SK-N-SH (cell line): Measurements from ENCODE around the gene LMNTD2. TPM values are rescaled to one million over a fixed set of nuclear protein-coding genes. Genes with fewer than 3 reads are reported as not detected.

ENCODE experiments used
- CTCF ChIA-PET: fragments of 300-600, 350-600 bp; formaldehyde crosslinking; extraction: SDS; loops from one replicate; lab custom pipeline; 2021; lab: Yijun Ruan, JAX
- POLR2A ChIA-PET: fragments of 350-600 bp; sonication (Branson Sonifier 250); formaldehyde crosslinking; extraction: SDS; loops from one replicate; lab custom pipeline; 2020; ENCODE audit warnings: antibody characterized with exemption, inconsistent platforms; lab: Yijun Ruan, JAX
- DNase-seq: peaks from one replicate; pipeline ENCODE4 v3.0.0; 2012
- H2AFZ ChIP-seq: fragments of 200-600 bp; sonication (generic); 2 replicates; pipeline ENCODE4 v1.8.1; 2016; ENCODE audit warnings: antibody characterized with exemption, mild to moderate bottlenecking, low read depth
- H3F3A ChIP-seq: fragments of 200-600 bp; sonication (generic); replicated peaks from 2 replicates; pipeline ENCODE3; 2016; ENCODE audit warnings: antibody characterized with exemption, mild to moderate bottlenecking; ENCODE audit not compliant: insufficient read depth
- H3K27ac ChIP-seq, 2 experiments: fragments of 200-500 bp in 1 of 2; fragments of 200-600 bp in 1 of 2; sonication (Bioruptor generic) in 1 of 2; sonication (generic), shearing (Covaris generic) in 1 of 2; 2 replicates each; pipeline versions ENCODE4 v1.5.1 to v1.6.1; 2014 to 2016; ENCODE audit warnings: low read depth in 2 of 2, inconsistent platforms in 1 of 2, low read length in 1 of 2, mild to moderate bottlenecking in 1 of 2, mixed read lengths in 1 of 2
- H3K27me3 ChIP-seq: fragments of 200-600 bp; sonication (generic), shearing (Covaris generic); 2 replicates; pipeline ENCODE4 v1.6.1; 2016; ENCODE audit warnings: mixed run types; ENCODE audit not compliant: insufficient read depth
- H3K36me3 ChIP-seq, 2 experiments: fragments of 200-500 bp in 1 of 2; fragments of 200-600 bp in 1 of 2; sonication (Bioruptor generic) in 1 of 2; sonication (generic) in 1 of 2; replicated peaks in 1 of 2; 2 replicates each; pipeline versions ENCODE3 to v1.5.1; 2014 to 2016; ENCODE audit warnings: low read length in 1 of 2, mild to moderate bottlenecking in 1 of 2; ENCODE audit not compliant: insufficient read depth in 2 of 2, control insufficient read depth in 1 of 2
- H3K4me1 ChIP-seq, 2 experiments: fragments of 200-500 bp in 1 of 2; fragments of 200-600 bp in 1 of 2; sonication (Bioruptor generic) in 1 of 2; sonication (generic), shearing (Covaris generic) in 1 of 2; 2 replicates each; pipeline versions ENCODE4 v1.5.1 to v1.6.1; 2014 to 2016; ENCODE audit warnings: low read depth in 1 of 2, low read length in 1 of 2, mixed run types in 1 of 2; ENCODE audit not compliant: insufficient read depth in 2 of 2, control insufficient read depth in 1 of 2
- H3K4me2 ChIP-seq: fragments of 200-600 bp; sonication (generic), shearing (Covaris generic); 2 replicates; pipeline ENCODE4 v1.6.1; 2017; ENCODE audit warnings: mixed run types
- H3K4me3 ChIP-seq, 2 experiments: fragments of 200-500 bp in 1 of 2; fragments of 200-600 bp in 1 of 2; sonication (Bioruptor generic) in 1 of 2; sonication (generic), shearing (Covaris generic) in 1 of 2; 2 replicates each; pipeline versions ENCODE4 v1.5.1 to v1.8.1; 2014 to 2016; ENCODE audit warnings: low read depth in 2 of 2, inconsistent platforms in 1 of 2, low read length in 1 of 2, mild to moderate bottlenecking in 1 of 2, mixed read lengths in 1 of 2, moderate library complexity in 1 of 2
- H3K79me2 ChIP-seq: fragments of 200-600 bp; sonication (generic); 2 replicates; pipeline ENCODE4 v1.8.1; 2017; ENCODE audit warnings: mild to moderate bottlenecking; ENCODE audit not compliant: insufficient read depth
- H3K9ac ChIP-seq: fragments of 200-600 bp; sonication (generic); 2 replicates; pipeline ENCODE4 v1.6.1; 2017; ENCODE audit warnings: mixed run types
- H3K9me2 ChIP-seq: fragments of 200-600 bp; sonication (generic); 2 replicates; pipeline ENCODE4 v1.6.1; 2017; ENCODE audit warnings: mixed run types
- H3K9me3 ChIP-seq: fragments of 200-600 bp; sonication (generic); 2 replicates; pipeline ENCODE4 v1.6.1; 2017; ENCODE audit warnings: mixed run types, mild to moderate bottlenecking, moderate library complexity
- H4K20me1 ChIP-seq: fragments of 200-600 bp; sonication (generic); 2 replicates; pipeline ENCODE4 v1.6.1; 2017; ENCODE audit warnings: mild to moderate bottlenecking, mixed run types; ENCODE audit not compliant: insufficient read depth
- ELF1 ChIP-seq: IDR thresholded peaks from 2 replicates; pipeline ENCODE4 v1.4.0; 2012
- EP300 ChIP-seq, 2 experiments: IDR thresholded peaks; 2 replicates each; pipeline versions ENCODE4 v1.4.0 to v1.6.1; 2012; ENCODE audit warnings: borderline replicate concordance in 1 of 2, low read depth in 1 of 2, low read length in 1 of 2
- FOSL2 ChIP-seq: IDR thresholded peaks from 2 replicates; pipeline ENCODE4 v1.4.0; 2012; ENCODE audit warnings: low read depth, mild to moderate bottlenecking, moderate library complexity, borderline replicate concordance
- FOXJ3 ChIP-seq: sonication (generic); formaldehyde crosslinking; IDR thresholded peaks from 2 replicates; pipeline ENCODE4 v1.5.1; 2020; ENCODE audit warnings: mild to moderate bottlenecking, missing genetic modification reagents
- FOXM1 ChIP-seq: IDR thresholded peaks from 2 replicates; pipeline ENCODE4 v1.4.0; 2012; ENCODE audit warnings: low read depth, mild to moderate bottlenecking
- GABPA ChIP-seq: IDR thresholded peaks from 2 replicates; pipeline ENCODE4 v1.4.0; 2012; ENCODE audit warnings: low read depth, mild to moderate bottlenecking
- GATA2 ChIP-seq: sonication (generic); formaldehyde crosslinking; IDR thresholded peaks from 2 replicates; pipeline ENCODE4 v1.5.0; 2020; ENCODE audit warnings: mild to moderate bottlenecking, missing genetic modification reagents
- JUND ChIP-seq: IDR thresholded peaks from 2 replicates; pipeline ENCODE4 v1.4.0; 2012
- MAX ChIP-seq: IDR thresholded peaks from 2 replicates; pipeline ENCODE4 v1.4.0; 2012; ENCODE audit warnings: low read depth
- NFIC ChIP-seq: IDR thresholded peaks from 2 replicates; pipeline ENCODE4 v1.4.0; 2012; ENCODE audit warnings: borderline replicate concordance
- NRF1 ChIP-seq: IDR thresholded peaks from 2 replicates; pipeline ENCODE4 v1.6.1; 2012; ENCODE audit warnings: low read depth, mild to moderate bottlenecking, low read length
- RAD21 ChIP-seq: IDR thresholded peaks from 2 replicates; pipeline ENCODE4 v1.6.1; 2012; ENCODE audit warnings: mild to moderate bottlenecking, low read length
- RCOR1 ChIP-seq: fragments of 150-350 bp; IDR thresholded peaks from 2 replicates; pipeline ENCODE4 v1.6.1; 2017; ENCODE audit warnings: antibody characterized with exemption, low read length
- REST ChIP-seq: IDR thresholded peaks from 2 replicates; pipeline ENCODE4 v1.6.1; 2012; ENCODE audit warnings: mild to moderate bottlenecking, low read depth, low read length, moderate library complexity
- RFX5 ChIP-seq: IDR thresholded peaks from 2 replicates; pipeline ENCODE4 v1.6.1; 2012; ENCODE audit warnings: mild to moderate bottlenecking, improper control_type of control experiment, low read length
- SIN3A ChIP-seq: IDR thresholded peaks from 2 replicates; pipeline ENCODE4 v1.6.1; 2012; ENCODE audit warnings: low read depth, mild to moderate bottlenecking, low read length, moderate library complexity, borderline replicate concordance
- SMC3 ChIP-seq: IDR thresholded peaks from 2 replicates; pipeline ENCODE4 v1.6.1; 2012; ENCODE audit warnings: low read depth, low read length, improper control_type of control experiment
- TAF1 ChIP-seq: IDR thresholded peaks from 2 replicates; pipeline ENCODE4 v1.6.1; 2012; ENCODE audit warnings: low read depth, mild to moderate bottlenecking, low read length, moderate library complexity, borderline replicate concordance
- TCF12 ChIP-seq: IDR thresholded peaks from 2 replicates; pipeline ENCODE4 v1.4.0; 2012
- TEAD4 ChIP-seq: IDR thresholded peaks from 2 replicates; pipeline ENCODE4 v1.4.0; 2012; ENCODE audit warnings: mild to moderate bottlenecking, borderline replicate concordance; ENCODE audit not compliant: insufficient read depth
- USF1 ChIP-seq: IDR thresholded peaks from 2 replicates; pipeline ENCODE4 v1.4.0; 2012; ENCODE audit warnings: low read depth, borderline replicate concordance
- USF2 ChIP-seq: fragments of 150-350 bp; IDR thresholded peaks from 2 replicates; pipeline ENCODE4 v1.6.1; 2017; ENCODE audit warnings: antibody characterized with exemption, low read length, low read depth, borderline replicate concordance
- WGBS: methylation state at CpG from one replicate; pipeline ENCODE4 v1.1.6; 2017; ENCODE audit warnings: low lambda C conversion rate; 5-methylcytosine and 5-hydroxymethylcytosine counted together
- polyA plus RNA-seq, 3 experiments: library from polyadenylated mRNA; depleted of rRNA; stranded (reverse); fragments of >200 nt; gene quantifications; 2 replicates each; pipeline ENCODE4 v1.2.3, GENCODE V29; 2012
- TF ChIP-seq, protein P1 (sequence below): fragments of 200-600 bp; sonication (generic); IDR thresholded peaks from 2 replicates; pipeline ENCODE4 v1.6.1; 2017; ENCODE audit warnings: antibody characterized with exemption, mild to moderate bottlenecking, moderate library complexity
- TF ChIP-seq, protein P2 (sequence below): IDR thresholded peaks from 2 replicates; pipeline ENCODE4 v1.4.0; 2012; ENCODE audit warnings: low read depth, borderline replicate concordance

Gene LMNTD2
- polyA plus RNA-seq, 1 of the 3 experiments (the other 2 are of a cell fraction) = 2.4 TPM

- H3K4me1 ChIP-seq = peaks cover 4 to 29% of the 10 kb centered on the region in 2 experiments; a peak in 3 of 4 replicates
- H3F3A ChIP-seq = no peaks in the 10 kb centered on the region
- no peaks in the 10 kb centered on the region for H3K36me3 ChIP-seq
- H3K9me3 ChIP-seq = no peaks in the 10 kb centered on the region
- peak; percentile 100 for DNase-seq
- CTCF ChIA-PET = interaction anchor here (0.6 to 1.5 kb wide), 5 partner anchors 10 to 151 kb away, joined by 3 to 5 read pairs (median 3); no protein-coding TSS in a partner anchor
- peaks cover 49% of the 10 kb centered on the region for H3K79me2 ChIP-seq
- no peaks in the 10 kb centered on the region for H3K27me3 ChIP-seq
- WGBS = 1% methylated on average over 32 of the region's 99 CpGs
- H3K9ac ChIP-seq = peak within 1 kb of the TSS; percentile 89
- H3K27ac ChIP-seq = peak within 1 kb of the TSS; percentile 77 to 98
- peak within 1 kb of the TSS; percentile 93 for H2AFZ ChIP-seq
- peak within 1 kb of the TSS; percentile 93 to 98 for H3K4me3 ChIP-seq
- peak within 1 kb of the TSS; percentile 97 for H3K4me2 ChIP-seq
- POLR2A ChIA-PET = interaction anchor here (0.7 to 1.8 kb wide), 6 partner anchors 10 to 70 kb away, joined by 3 to 14 read pairs (median 3); no protein-coding TSS in a partner anchor
- no peaks in the 10 kb centered on the region for H3K9me2 ChIP-seq
- H4K20me1 ChIP-seq = peaks cover 45% of the 10 kb centered on the region
- peak; percentile 88 for TF ChIP-seq ELF1
- peak; percentile 48; the same call in 1 of the 2 replicates for TF ChIP-seq SIN3A
- TF ChIP-seq GABPA = peak; percentile 90
- peak; percentile 97 for TF ChIP-seq TAF1
- no peak for TF ChIP-seq FOXJ3 (CRISPR knock-in tag)
- TF ChIP-seq GATA2 (CRISPR knock-in tag) = no peak
- no peak for TF ChIP-seq NRF1
- TF ChIP-seq, protein P1, sequence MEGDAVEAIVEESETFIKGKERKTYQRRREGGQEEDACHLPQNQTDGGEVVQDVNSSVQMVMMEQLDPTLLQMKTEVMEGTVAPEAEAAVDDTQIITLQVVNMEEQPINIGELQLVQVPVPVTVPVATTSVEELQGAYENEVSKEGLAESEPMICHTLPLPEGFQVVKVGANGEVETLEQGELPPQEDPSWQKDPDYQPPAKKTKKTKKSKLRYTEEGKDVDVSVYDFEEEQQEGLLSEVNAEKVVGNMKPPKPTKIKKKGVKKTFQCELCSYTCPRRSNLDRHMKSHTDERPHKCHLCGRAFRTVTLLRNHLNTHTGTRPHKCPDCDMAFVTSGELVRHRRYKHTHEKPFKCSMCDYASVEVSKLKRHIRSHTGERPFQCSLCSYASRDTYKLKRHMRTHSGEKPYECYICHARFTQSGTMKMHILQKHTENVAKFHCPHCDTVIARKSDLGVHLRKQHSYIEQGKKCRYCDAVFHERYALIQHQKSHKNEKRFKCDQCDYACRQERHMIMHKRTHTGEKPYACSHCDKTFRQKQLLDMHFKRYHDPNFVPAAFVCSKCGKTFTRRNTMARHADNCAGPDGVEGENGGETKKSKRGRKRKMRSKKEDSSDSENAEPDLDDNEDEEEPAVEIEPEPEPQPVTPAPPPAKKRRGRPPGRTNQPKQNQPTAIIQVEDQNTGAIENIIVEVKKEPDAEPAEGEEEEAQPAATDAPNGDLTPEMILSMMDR = no peak
- TF ChIP-seq FOXM1 = no peak
- TF ChIP-seq SMC3 = no peak
- TF ChIP-seq EP300 (IDR thresholded peaks at IDR 0.05; ENCODE audit: borderline replicate concordance in 1 of 2, low read depth in 1 of 2, low read length in 1 of 2) = peak in 1 of 2 experiments; percentile 49; a peak in 1 of 4 replicates
- no peak for TF ChIP-seq USF2
- TF ChIP-seq USF1 = no peak
- TF ChIP-seq, protein P2, sequence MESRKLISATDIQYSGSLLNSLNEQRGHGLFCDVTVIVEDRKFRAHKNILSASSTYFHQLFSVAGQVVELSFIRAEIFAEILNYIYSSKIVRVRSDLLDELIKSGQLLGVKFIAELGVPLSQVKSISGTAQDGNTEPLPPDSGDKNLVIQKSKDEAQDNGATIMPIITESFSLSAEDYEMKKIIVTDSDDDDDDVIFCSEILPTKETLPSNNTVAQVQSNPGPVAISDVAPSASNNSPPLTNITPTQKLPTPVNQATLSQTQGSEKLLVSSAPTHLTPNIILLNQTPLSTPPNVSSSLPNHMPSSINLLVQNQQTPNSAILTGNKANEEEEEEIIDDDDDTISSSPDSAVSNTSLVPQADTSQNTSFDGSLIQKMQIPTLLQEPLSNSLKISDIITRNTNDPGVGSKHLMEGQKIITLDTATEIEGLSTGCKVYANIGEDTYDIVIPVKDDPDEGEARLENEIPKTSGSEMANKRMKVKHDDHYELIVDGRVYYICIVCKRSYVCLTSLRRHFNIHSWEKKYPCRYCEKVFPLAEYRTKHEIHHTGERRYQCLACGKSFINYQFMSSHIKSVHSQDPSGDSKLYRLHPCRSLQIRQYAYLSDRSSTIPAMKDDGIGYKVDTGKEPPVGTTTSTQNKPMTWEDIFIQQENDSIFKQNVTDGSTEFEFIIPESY = no peak
- TF ChIP-seq JUND = no peak
- TF ChIP-seq NFIC = no peak
- no peak for TF ChIP-seq RFX5
- TF ChIP-seq REST = 0 out of 2 replicates have a peak, but pooled peaks have one; percentile 41
- no peak for TF ChIP-seq FOSL2
- peak; percentile 59; the same call in 1 of the 2 replicates for TF ChIP-seq MAX
- no peak for TF ChIP-seq TEAD4
- TF ChIP-seq TCF12 = no peak
- no peak for TF ChIP-seq RCOR1
- no peak for TF ChIP-seq RAD21
Measured at GRCh38 chr11:575996-576768, 15.6 kb upstream of the LMNTD2 start, which contains the start of gene PHRF1. Gene PHRF1 (plus strand): TSS chr11:576470. CDS start chr11:581513, 5,043 bp downstream.
